GM08714 (cell line): ENCODE data around the gene CCDC192.

Experiments used
- H3K4me3 ChIP-seq: fragments of 200-500 bp; sonication (Bioruptor generic); 2 replicates; pipeline ENCODE4 v1.5.1; 2014; ENCODE audit warnings: mild to moderate bottlenecking, low read length, inconsistent platforms
- ZNF274 ChIP-seq: IDR thresholded peaks from 2 replicates; pipeline ENCODE4 v1.6.1; 2012; ENCODE audit warnings: mild to moderate bottlenecking, low read depth, low read length

Gene CCDC192

GRCh38 chr5:127988146-127988760 lies 285.1 kb downstream of the CCDC192 start:
- TF ChIP-seq ZNF274: no peak
- no peak overlapping the region for H3K4me3 ChIP-seq
